OCI-LY3 (cell line): ENCODE data around the gene PRDM12.
A peak's percentile ranks its signal among the peaks of the same experiment; 100 is the strongest.

Source experiments
- H2AFZ ChIP-seq: fragments of 200-600, 300-600 bp; shearing (Covaris generic); 2 replicates; pipeline ENCODE4 v1.6.0; 2014; ENCODE audit warnings: antibody characterized with exemption, low read depth, low read length
- H3K27ac ChIP-seq: fragments of 200-600, 300-600 bp; sonication (generic); 2 replicates; pipeline ENCODE4 v1.5.1; 2014; ENCODE audit warnings: mild to moderate bottlenecking, low read length, moderate library complexity, mixed read lengths
- H3K27me3 ChIP-seq: fragments of 200-600, 300-600 bp; sonication (generic); 2 replicates; pipeline ENCODE4 v1.6.1; 2014; ENCODE audit warnings: low read depth, low read length, mixed read lengths
- H3K36me3 ChIP-seq: fragments of 200-600, 300-600 bp; sonication (generic); replicated peaks from 2 replicates; pipeline ENCODE3; 2014; ENCODE audit warnings: low read depth, low read length, mixed read lengths
- H3K4me1 ChIP-seq: fragments of 300-600, 200-600 bp; sonication (generic); 2 replicates; pipeline ENCODE4 v1.6.1; 2014; ENCODE audit warnings: low read length, mixed read lengths
- H3K4me2 ChIP-seq: fragments of 200-600, 300-600 bp; sonication (generic); 2 replicates; pipeline ENCODE4 v1.6.1; 2014; ENCODE audit warnings: low read length, mixed read lengths
- H3K4me3 ChIP-seq: fragments of 300-600, 200-600 bp; sonication (generic); 2 replicates; pipeline ENCODE4 v1.5.1; 2014; ENCODE audit warnings: antibody characterized with exemption, mild to moderate bottlenecking, low read length, moderate library complexity
- H3K79me2 ChIP-seq: fragments of 300-600, 200-600 bp; shearing (Covaris generic); 2 replicates; pipeline ENCODE4 v1.6.1; 2014; ENCODE audit warnings: mild to moderate bottlenecking, low read length, mixed read lengths
- H3K9ac ChIP-seq: fragments of 300-600, 200-600 bp; shearing (Covaris generic); 2 replicates; pipeline ENCODE4 v1.6.0; 2014; ENCODE audit warnings: mild to moderate bottlenecking, low read length, moderate library complexity
- H3K9me3 ChIP-seq: fragments of 200-600, 300-600 bp; shearing (Covaris generic); 2 replicates; pipeline ENCODE4 v1.6.1; 2014; ENCODE audit warnings: low read length, mixed read lengths; ENCODE audit not compliant: insufficient read depth
- H4K20me1 ChIP-seq: fragments of 200-600, 300-600 bp; sonication (generic); 2 replicates; pipeline ENCODE4 v1.6.1; 2016; ENCODE audit warnings: low read length, mixed read lengths; ENCODE audit not compliant: insufficient read depth
- EZH2phosphoT487 ChIP-seq: fragments of 200-600 bp; shearing (Covaris generic); IDR thresholded peaks from 2 replicates; pipeline ENCODE4 v1.6.1; 2018; ENCODE audit warnings: antibody characterized with exemption, mixed run types, low read depth
- TF ChIP-seq, protein P1 (sequence below): fragments of 200-600, 300-600 bp; sonication (generic); IDR thresholded peaks from 2 replicates; pipeline ENCODE4 v1.5.1; 2014; ENCODE audit warnings: antibody characterized with exemption, low read length, low read depth

PRDM12 gene

DNA sequence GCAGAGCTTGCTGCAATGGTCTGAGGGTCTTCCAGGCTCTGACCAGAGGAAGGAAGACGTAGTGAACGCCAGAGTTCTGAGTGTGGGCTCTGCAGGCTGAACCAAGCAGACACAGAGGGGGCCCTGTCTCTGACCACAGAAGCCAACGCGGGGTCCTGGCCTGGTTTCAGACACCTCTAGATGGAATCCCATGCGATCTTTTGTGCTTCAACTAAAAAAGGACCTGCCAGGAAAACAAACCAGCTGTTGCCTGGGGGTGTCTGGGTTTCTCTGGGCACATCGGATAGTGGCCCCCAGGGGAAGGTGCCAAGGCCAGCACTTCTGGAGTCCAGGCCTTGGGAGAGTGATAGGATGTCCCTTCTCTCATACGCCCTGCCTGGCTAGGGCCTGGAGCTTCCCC, 12.9 kb downstream of the PRDM12 start:
- H3K4me3 ChIP-seq: no peak overlapping the region
- no peaks in the 10 kb centered on the region for H3K79me2 ChIP-seq
- no peaks in the 10 kb centered on the region for H3K27me3 ChIP-seq
- H3K27ac ChIP-seq: no peak overlapping the region
- no peaks in the 10 kb centered on the region for H3K9me3 ChIP-seq
- no peaks in the 10 kb centered on the region for H3K36me3 ChIP-seq
- no peak overlapping the region for H2AFZ ChIP-seq
- H3K9ac ChIP-seq: no peak overlapping the region
- no peaks in the 10 kb centered on the region for H4K20me1 ChIP-seq
- no peaks in the 10 kb centered on the region for H3K4me1 ChIP-seq
- TF ChIP-seq EZH2phosphoT487: no peak
- TF ChIP-seq, protein P1, sequence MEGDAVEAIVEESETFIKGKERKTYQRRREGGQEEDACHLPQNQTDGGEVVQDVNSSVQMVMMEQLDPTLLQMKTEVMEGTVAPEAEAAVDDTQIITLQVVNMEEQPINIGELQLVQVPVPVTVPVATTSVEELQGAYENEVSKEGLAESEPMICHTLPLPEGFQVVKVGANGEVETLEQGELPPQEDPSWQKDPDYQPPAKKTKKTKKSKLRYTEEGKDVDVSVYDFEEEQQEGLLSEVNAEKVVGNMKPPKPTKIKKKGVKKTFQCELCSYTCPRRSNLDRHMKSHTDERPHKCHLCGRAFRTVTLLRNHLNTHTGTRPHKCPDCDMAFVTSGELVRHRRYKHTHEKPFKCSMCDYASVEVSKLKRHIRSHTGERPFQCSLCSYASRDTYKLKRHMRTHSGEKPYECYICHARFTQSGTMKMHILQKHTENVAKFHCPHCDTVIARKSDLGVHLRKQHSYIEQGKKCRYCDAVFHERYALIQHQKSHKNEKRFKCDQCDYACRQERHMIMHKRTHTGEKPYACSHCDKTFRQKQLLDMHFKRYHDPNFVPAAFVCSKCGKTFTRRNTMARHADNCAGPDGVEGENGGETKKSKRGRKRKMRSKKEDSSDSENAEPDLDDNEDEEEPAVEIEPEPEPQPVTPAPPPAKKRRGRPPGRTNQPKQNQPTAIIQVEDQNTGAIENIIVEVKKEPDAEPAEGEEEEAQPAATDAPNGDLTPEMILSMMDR: no peak
- no peak overlapping the region for H3K4me2 ChIP-seq

DNA sequence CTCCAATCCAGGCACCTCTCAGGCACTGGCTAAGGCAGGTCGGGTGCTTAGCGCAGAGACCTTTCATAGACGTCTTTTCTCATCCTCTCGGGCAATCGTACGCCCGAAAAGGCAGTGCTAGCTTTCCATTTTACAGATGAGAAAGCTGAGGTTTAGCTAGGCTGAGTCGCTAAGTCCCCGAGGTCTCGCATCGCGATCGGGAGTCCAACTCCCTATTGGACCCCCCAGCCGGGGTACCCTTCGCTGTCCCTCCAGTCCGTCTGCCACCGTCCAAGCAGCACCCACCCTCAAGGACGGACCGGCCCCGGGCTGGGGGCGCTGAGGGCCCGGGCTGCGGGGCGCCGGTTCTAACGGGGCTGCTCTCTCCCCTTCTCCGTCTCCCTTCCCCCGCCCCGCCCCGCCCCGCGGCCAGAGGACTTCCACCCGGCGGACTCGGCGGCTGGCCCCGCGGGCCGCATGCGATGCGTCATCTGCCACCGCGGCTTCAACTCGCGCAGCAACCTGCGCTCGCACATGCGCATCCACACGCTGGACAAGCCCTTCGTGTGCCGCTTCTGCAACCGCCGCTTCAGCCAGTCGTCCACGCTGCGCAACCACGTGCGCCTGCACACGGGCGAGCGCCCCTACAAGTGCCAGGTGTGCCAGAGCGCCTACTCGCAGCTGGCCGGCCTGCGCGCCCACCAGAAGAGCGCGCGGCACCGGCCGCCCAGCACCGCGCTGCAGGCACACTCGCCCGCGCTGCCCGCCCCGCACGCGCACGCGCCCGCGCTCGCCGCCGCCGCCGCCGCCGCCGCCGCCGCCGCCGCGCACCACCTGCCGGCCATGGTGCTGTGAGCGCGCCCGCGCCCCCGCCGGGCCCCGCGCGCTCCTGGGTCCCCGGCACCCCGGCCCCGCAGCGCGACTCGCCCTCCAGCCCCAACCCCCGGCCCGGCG, 16.7 kb downstream of the PRDM12 start:
- Histone ChIP-seq H3K79me2 (no peaks in the 10 kb centered on the region), H3K27ac (peak overlapping the region; percentile 85), H2AFZ (peak overlapping the region; percentile 94), H3K9ac (peak overlapping the region; percentile 98), H4K20me1 (no peaks in the 10 kb centered on the region), H3K4me2 (peak overlapping the region; percentile 99), H3K4me1 (0 out of 2 replicates have a peak, but pooled peaks cover 2% of the 10 kb centered on the region), H3K9me3 (peaks cover 8% of the 10 kb centered on the region; the same call in 1 of the 2 replicates), H3K4me3 (peak overlapping the region; percentile 100), H3K36me3 (no peaks in the 10 kb centered on the region), H3K27me3 (no peaks in the 10 kb centered on the region)
- no peak for TF ChIP-seq EZH2phosphoT487
- TF ChIP-seq, protein P1: no peak

DNA sequence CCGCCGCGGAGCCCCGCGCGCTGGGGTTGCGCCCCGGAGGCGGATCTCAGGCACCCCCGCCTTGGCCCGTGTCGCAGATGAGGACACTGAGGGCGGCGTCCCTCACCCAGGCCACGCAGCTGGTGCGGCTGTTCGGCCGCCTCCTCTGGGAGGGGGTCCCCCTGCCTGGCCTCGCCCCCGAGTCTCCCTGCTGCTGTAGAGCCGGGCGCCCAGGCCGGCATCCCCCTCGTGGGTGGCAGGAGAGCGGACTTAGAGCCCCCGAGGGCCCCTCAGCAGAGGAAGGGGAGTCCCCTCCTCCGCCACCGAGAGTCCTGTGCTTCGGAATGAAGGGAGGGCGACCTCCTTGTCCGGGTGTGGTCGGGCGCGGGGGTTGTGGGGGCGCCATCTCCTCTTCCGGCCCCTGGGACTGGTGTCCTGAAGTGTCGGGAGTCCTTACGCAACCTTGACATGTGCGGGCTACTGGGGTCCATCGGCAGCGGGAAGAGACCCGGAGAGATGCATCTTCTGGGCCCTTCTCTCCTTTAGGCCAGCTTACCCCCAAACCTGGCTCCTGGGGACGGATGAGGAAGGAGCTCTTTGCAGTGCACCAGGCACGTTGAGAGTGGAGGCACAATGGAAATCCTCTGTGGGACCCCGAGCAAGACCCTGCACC, 17.5 kb downstream of the PRDM12 start:
- TF ChIP-seq, protein P1: no peak
- TF ChIP-seq EZH2phosphoT487: no peak
- peaks cover 8% of the 10 kb centered on the region; the same call in 1 of the 2 replicates for H3K9me3 ChIP-seq
- H2AFZ ChIP-seq: peak overlapping the region; percentile 94
- H3K9ac ChIP-seq: peak overlapping the region; percentile 98
- H3K4me3 ChIP-seq: peak overlapping the region; percentile 100
- H3K4me1 ChIP-seq: peaks cover 4% of the 10 kb centered on the region; the same call in 1 of the 2 replicates
- no peaks in the 10 kb centered on the region for H3K36me3 ChIP-seq
- H4K20me1 ChIP-seq: no peaks in the 10 kb centered on the region
- no peaks in the 10 kb centered on the region for H3K79me2 ChIP-seq
- H3K4me2 ChIP-seq: peak overlapping the region; percentile 99
- H3K27ac ChIP-seq: peak overlapping the region; percentile 85
- no peaks in the 10 kb centered on the region for H3K27me3 ChIP-seq
